Activated CD4-positive, alpha-beta T cell treated with anti-CD3 and anti-CD28 coated beads, Interleukin-2, Interleukin-4, amounts not matched to agents 100 ng/mL and 50 ng/mL, durations not matched to agents 16 hours and 8 hours (primary cell): ENCODE data around the gene ANAPC16.
"Not testable (repeated sequence)": the region's sequence is repeated elsewhere in the genome, so short reads cannot be mapped to it uniquely, and the experiment has no call there.

Experiments
- DNase-seq: peaks from one replicate; pipeline ENCODE4 v3.0.0-alpha.2; 2020; ENCODE audit warnings: low spot score

Gene ANAPC16

GRCh38 chr10:72211832-72212231 is 4.0 kb upstream of the ANAPC16 start:
- DNase-seq: not testable (repeated sequence)

DNA sequence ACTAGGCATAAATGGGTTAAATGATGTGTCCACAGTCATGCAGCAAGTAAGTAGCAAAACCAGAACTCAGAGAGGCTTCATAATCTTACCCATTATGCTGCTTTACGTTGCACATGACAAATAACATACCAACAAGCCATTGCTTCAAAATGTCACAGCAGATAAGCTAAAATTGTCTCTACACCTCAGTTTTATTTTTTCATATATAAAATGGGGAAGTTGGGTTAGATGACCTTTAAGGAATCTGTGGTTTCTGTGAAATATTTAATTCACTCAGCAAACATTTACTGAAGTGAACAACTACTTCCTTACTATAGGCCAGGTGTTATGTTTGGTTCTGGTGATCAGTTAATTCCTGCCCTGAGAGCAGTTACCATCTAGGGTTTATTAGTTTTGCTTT is 2.5 kb downstream of the ANAPC16 start:
- peak; percentile 38 for DNase-seq

GRCh38 chr10:72218726-72219125 is 2.9 kb downstream of the ANAPC16 start:
- DNase-seq: no peak

DNA sequence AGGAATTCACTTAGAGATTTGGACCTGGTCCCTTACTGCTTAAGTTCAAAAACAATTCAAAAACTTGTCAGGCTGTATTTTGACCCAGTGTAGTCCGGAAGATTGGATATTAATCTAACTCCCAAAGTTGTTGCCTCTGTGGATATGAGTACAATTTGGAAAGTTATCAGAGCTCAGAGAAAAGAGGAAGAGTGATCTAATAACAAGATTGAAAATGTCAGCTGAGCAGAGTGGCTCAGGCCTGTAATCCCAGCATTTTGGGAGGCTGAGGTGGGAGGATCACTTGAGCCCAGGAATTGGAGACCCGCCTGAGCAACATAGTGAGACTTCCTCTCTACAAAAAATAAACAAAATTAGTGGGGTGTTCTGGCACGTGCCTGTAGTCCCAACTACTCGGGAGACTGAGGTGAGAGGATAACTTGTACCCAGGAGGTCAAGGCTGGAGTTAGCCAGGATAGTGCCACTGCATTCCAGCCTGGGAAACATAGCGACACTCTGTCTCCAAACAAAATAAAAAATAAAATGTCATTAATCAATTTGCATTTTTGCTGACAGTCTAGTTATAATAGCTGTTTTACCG is 3.5 kb downstream of the ANAPC16 start:
- no peak for DNase-seq

- no peak for DNase-seq
These were observed 4.8 kb downstream of the ANAPC16 start for GRCh38 chr10:72220637-72221036.

DNA sequence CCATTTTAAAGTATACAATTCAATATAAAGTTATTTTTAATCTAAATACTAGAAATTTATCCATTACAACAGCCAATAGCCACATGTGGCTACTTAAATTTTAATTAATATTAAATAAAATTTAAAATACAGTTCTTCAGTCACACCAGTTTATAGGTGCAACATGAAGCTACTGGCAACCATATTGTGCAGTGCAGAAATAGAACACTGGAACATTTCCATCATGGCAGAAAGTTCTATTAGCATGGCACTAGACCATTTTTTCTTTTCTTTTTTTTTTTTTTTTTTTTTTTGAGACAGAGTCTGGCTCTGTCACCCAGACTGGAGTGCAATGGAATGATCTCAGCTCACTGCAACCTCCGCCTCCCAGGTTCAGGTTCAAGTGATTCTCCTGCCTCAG is 5.5 kb downstream of the ANAPC16 start:
- DNase-seq: no peak

DNA sequence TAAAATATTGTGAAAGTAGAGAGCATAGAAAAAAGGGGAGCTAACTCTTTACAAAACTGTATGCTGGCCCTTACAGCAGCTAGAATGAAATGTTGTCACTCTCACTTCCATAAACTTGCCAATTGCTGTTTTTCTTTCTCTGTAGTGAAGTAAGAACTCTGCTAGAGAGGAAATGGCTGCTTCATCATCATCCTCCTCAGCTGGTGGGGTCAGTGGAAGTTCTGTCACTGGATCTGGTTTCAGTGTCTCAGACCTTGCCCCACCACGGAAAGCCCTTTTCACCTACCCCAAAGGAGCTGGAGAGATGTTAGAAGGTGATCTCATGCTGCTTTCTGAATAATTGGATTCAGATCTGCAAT is 7.9 kb downstream of the ANAPC16 start:
- DNase-seq: no peak

GRCh38 chr10:72224191-72224590 is 8.4 kb downstream of the ANAPC16 start:
- DNase-seq: not testable (repeated sequence)

DNA sequence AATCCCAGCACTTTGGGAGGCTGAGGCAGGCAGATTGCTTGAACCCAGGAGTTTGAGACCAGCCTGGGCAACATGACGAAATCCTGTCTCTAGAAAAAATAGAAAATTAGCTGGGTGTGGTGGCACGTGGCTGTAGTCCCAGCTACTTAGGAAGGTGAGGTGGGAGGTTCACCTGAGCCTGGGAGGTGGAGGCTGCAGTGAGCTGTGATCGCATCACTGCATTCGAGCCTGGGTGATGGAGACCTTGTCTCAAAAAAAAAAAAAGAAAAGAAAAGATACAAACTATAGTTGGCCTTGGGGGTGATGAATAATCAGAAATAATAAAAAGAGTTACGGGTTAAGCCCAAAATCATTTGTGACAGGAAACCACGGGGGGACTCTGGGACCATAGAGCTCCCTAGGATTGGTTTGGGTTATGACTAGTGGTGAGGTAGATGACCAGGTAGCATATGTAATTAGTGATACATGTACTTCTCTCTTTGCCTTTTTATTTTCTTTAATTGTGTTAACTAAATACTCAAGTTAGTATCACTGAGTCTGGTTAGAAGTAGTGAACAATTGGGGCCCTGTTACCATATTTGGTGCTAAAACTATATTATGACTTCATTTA is 10.7 kb downstream of the ANAPC16 start:
- no peak for DNase-seq

DNA sequence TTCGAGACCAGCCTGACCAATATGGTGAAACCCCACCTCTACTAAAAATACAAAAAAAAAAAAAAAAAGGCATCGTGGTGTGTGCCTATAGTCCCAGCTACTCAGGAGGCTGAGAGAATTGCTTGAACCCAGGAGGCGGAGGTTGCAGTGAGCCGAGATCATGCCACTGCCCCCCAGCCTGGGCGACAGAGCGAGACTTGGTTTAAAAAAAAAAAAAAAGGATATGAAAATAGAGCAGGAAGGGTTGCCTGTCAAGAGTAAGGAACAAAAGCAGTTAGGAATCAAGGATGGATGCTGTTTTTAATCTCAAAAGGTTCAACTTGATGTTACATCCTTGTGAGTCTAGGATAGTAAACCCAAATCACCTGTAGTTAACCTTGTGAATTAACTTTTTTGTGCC is 12.0 kb downstream of the ANAPC16 start:
- DNase-seq: no peak

- DNase-seq: no peak
These were observed 12.5 kb downstream of the ANAPC16 start for GRCh38 chr10:72228318-72228751.

DNA sequence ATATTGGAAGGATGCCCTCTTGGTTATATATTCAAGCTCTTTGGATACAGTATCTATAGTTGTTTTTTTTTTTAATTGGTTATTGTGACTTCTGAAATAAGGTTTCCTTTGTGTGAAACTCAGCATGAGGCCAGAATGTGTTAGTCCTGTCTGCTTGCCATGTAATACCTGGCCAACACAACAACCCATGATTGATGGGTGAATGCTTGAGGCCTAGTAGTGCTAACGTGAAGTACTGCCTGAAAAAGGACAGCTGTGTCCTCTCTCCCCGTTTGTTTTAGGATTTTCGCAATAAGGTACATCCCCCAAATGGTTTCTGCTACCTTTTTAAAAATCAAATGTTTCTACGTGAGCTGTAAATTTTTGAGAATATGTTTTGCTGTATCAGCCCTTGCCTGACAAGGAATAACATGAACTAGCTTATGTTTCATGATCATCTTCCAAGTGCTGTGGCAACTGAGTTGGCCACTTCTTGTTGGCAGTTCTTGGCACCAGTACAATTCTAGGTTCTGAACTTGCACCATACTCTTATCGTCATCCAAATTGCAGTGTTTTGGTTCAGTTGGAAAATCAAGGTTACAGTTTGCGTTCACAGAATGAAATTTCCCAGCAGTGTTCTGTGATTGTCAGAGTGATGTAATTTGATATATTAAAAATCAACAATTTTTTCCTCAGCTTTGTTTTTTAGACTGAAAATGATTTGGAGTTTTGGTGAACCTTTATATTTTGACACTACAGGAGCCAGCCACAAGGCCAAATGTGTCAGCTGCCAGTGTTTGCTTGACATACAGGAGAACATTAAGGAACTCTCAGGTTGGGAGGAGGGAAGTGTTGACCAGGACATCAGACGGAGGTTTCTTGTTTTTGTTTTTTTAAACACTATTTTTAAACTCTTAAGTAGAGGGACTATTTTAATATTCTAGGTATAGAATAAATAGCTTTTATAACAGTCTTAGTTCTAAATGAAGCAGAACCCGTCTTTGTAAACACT is 13.7 kb downstream of the ANAPC16 start:
- DNase-seq: no peak

DNA sequence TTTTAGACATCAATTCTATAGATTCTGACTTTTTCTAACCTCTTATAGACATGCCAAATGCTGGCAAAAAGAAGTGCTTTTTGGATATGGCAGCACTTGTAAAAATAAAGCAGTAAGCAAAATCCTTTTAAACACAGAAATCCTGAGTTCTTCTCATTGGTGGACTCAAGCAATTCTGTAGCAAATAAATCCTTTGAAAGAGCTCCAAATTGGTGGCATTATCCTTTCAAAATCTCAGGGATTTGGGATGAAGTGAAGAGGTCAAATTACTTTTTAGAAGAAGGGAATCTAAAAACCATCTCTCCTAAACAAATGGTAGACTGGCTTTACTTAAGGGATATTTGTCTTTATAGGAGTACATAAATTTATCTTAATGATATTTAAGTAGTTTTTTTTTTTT is 17.8 kb downstream of the ANAPC16 start:
- DNase-seq: no peak

DNA sequence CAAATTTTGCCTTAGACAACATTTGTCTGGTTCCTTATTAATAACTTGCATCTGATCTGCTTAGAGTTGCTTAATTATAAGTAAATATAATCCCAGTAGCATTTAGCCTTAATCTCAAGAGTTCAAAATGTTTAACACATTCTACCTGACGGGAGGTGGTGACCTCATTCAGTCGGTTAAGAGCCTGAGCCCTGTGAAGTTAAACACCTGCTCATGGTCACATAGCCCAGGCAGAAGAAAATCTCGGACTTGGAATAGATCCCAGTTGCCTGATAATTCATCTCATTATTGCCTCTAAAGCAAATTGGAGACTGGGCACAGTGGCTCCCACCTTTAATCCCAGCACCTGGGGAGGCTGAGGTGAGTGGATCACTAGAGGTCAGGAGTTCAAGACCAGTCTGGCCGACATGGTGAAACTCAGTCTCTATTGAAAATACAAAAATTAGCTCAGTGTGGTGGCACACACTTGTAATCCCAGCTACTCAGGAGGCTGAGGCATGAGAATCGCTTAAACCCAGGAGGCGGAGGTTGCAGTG is 18.8 kb downstream of the ANAPC16 start:
- DNase-seq: no peak

GRCh38 chr10:72235544-72236279 is 19.9 kb downstream of the ANAPC16 start:
- no peak for DNase-seq

- DNase-seq: no peak
These were observed 22.8 kb downstream of the ANAPC16 start for GRCh38 chr10:72238392-72239175.

DNA sequence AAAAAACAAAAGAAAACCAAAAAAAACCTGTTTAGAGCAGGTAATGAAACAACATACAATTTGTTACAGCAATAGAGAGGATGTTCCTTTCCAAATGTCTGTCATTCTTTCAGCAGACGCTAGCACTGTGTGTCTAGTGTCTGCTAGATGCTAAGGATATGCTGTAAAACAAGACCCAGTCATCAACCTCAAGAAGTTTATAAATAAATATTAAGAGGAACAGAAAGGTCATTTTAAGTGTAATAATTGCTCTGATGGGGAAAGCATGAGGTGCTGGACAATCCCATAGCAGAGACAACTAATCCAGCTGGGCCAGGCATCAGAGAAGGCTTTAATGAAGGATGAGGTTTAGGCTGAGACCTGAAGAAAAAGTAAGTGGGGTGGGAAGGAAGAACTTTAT is 23.6 kb downstream of the ANAPC16 start:
- DNase-seq: no peak

GRCh38 chr10:72240371-72240770 is 24.6 kb downstream of the ANAPC16 start:
- DNase-seq: no peak

- DNase-seq: no peak
These were observed 26.0 kb downstream of the ANAPC16 start for GRCh38 chr10:72241691-72242252.

- DNase-seq: no peak
These were observed 26.9 kb downstream of the ANAPC16 start for GRCh38 chr10:72242675-72243074.
